Fibroblast of pulmonary artery (primary cell): Measurements from ENCODE around the gene PPM1F.

Experiments
- DNase-seq: peaks from one replicate; pipeline ENCODE4 v3.0.0-alpha.2; 2010; ENCODE audit warnings: low read depth
- H3K4me3 ChIP-seq: replicated peaks from 2 replicates; pipeline ENCODE4 v1.5.1; 2011; ENCODE audit warnings: low read depth, mild to moderate bottlenecking, control low read depth, low read length, moderate library complexity
- TF ChIP-seq, protein P1 (sequence below): IDR thresholded peaks from 2 replicates; pipeline ENCODE4 v1.5.1; 2011; ENCODE audit warnings: mild to moderate bottlenecking, control low read depth, low read length, inconsistent platforms; ENCODE audit errors: missing control alignments

The PPM1F gene, protein sequence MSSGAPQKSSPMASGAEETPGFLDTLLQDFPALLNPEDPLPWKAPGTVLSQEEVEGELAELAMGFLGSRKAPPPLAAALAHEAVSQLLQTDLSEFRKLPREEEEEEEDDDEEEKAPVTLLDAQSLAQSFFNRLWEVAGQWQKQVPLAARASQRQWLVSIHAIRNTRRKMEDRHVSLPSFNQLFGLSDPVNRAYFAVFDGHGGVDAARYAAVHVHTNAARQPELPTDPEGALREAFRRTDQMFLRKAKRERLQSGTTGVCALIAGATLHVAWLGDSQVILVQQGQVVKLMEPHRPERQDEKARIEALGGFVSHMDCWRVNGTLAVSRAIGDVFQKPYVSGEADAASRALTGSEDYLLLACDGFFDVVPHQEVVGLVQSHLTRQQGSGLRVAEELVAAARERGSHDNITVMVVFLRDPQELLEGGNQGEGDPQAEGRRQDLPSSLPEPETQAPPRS

DNA sequence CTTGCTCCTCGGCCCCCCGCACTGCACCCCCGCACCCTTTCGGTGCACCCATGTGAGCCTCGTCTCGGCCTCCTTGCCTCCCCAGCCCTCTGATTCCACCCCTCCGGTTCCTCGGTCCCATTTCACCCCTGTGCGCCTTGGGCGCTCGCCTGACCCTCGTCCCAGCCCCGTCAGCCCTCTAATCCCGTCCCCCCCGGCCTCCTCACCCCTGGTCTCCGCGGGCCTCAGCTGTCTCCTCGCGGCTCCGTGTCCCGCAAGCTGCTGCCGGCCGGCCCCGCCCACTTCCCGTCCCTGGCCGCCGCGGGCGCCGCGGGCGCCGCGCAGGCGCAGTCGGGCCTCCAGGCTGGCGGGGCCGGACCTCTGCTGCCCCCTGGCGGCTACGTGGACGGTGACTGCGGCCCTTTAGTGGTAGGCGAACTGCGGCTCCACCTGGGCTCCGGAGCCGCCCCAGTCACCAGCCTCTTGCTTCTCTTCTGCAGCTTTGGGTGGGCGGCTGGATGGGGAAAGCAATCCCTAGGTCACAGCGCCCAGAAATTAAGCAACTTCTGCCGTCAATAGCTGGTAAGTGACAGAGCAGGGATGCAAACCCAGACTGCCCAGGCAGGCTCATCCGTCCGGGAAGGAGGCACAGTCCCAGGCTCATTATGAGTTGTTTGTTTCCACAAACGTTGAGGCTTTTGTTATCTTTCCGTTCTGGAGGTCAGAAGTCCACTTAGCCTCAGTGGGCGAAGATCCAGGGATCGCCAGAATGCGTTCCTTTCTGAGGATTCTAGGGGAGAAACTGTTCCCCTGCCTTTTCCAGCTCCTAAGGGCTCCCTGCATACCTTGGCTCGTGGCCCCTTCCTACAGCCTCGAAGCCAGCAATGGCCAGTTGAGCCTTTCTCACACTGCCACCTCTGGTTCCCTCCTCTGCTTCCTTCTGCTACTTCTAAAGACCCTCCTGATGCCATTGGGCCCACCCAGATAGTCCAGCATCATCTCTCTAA is at the start of gene PPM1F:
Gene PPM1F (minus strand): TSS at position 263 of the 986 bp plus-strand sequence. CDS start 6,800 bp downstream, outside the sequence.
- peak within 1 kb of the TSS; percentile 71 for H3K4me3 ChIP-seq
- peak; percentile 66 for DNase-seq
- TF ChIP-seq, protein P1, sequence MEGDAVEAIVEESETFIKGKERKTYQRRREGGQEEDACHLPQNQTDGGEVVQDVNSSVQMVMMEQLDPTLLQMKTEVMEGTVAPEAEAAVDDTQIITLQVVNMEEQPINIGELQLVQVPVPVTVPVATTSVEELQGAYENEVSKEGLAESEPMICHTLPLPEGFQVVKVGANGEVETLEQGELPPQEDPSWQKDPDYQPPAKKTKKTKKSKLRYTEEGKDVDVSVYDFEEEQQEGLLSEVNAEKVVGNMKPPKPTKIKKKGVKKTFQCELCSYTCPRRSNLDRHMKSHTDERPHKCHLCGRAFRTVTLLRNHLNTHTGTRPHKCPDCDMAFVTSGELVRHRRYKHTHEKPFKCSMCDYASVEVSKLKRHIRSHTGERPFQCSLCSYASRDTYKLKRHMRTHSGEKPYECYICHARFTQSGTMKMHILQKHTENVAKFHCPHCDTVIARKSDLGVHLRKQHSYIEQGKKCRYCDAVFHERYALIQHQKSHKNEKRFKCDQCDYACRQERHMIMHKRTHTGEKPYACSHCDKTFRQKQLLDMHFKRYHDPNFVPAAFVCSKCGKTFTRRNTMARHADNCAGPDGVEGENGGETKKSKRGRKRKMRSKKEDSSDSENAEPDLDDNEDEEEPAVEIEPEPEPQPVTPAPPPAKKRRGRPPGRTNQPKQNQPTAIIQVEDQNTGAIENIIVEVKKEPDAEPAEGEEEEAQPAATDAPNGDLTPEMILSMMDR, result peak; percentile 49

DNA sequence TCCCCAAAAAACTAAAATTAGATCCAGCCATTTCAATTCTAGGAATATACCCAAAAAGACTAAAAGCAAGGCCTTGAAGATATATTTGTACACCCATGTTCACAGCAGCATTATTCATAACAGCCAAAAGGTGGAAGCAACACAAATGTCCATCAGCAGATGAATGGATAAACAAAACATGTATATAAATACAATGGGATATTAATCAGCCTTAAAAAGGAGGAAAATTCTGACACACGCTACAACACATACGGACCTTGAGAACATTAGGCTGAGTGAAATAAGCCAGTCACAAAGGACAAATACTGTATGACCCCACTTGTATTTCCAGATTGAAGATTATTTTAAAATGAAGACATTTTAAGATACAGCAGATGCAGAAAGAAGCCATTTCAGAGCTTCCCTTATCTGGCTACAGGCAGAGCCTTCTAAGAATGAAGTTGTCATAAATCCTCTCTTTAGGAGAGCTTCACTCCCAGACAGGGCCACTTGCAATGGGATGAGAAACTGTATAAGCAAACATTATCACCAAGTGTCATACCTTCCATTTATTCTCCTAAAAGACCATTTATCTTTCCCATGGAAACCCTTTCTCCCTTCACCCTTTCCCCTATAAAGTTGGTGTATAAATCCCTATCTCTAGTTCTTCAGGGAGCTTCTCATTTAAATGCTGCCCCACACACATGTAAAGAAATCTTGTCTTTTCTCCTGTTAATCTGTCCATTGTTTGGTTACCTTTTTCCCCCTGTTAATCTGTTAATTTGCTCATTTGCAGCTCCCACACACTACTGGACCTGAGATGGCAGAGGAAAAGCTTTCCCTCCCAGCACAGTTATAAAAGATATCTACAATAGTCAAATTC is 49.2 kb upstream of the PPM1F start:
- no peak for DNase-seq
- H3K4me3 ChIP-seq, result no peak overlapping the region
- TF ChIP-seq, protein P1, result no peak

DNA sequence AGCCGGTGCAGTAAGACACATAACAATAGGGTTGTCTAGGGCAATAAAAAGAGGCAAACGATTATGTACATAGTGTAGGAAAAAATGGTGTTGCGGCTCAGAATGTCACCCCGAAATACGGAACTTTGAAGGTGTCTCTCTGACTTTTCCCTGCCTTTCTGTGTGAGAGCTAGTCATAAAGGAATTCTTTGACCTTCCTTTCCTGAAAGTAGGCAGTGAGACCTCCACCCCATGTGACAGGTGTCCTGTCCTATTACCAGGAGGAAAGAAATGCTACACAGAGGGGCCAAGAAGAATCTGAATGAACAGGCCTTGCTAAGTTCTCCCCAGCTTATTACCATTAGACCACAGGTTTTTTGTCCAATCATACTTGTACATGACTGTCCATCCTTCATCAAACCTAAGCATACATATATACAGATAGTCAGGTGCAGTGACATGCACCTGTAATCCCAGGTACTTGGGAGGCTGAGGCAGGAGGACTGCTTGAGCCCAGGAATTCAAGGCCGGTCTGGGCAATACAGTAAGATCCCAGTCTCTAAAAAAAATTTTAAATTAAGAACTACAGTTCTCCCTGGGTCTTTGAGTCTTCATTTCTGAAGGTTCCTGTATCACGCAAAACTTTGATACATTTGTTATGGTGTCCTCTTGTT is 46.1 kb upstream of the PPM1F start:
- DNase-seq, result no peak

DNA sequence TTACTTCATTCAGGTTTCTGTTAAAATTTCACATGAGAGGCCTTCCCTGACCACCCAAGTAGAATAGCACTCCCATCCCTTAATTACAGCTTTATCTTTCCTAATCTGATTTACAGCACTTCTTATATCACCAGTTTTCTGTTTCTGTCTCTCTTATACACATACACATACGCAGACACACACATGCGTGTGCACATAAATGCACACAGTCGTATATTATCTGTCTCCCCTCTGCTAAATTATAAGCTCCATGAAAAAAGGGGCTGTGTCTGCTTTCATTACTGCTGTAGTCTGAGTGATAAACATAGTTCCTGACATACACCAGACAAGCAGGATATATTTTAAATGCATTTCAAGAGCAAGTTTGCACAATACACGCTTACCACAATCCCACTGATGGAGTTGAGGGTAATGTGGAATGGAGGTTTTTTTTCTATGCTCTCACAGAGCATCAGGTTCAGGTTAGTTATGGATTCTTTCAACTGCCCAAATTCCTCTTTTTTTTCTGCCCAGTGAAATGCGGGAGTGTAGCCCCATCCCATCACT is 43.6 kb upstream of the PPM1F start:
- H3K4me3 ChIP-seq, result no peak overlapping the region
- TF ChIP-seq, protein P1, result no peak
- DNase-seq, result no peak

More for the DNA sequence above, 46.1 kb upstream of the PPM1F start:
- TF ChIP-seq, protein P1, result no peak
- no peak overlapping the region for H3K4me3 ChIP-seq

DNA sequence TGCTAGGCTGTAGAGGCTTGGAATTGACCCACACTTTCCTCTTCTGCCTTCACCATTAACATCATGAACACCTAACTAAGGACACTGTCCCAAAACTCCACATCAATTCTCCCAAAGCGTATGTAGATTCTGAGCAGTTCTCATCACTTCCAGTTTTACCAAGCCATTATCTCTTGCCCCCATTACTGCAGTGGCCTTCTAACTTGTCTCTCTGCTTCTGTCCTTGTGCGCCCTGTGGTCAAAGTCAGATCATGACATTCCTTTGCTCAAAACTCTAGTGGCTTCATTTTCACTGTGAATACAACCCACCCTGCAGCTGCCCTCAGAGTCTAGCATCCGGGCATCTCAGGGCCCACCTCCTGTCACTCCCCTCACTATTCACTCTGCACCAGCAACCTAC is 43.0 kb upstream of the PPM1F start:
- TF ChIP-seq, protein P1, result no peak
- no peak overlapping the region for H3K4me3 ChIP-seq
- no peak for DNase-seq
